Measurements from ENCODE around the gene ANKRD62.

GRCh38 chr18:12093520-12094257 is at the start of gene ANKRD62:
- TF ChIP-seq CTCF (IDR thresholded peaks at IDR 0.05; ENCODE audit: insufficient read depth, low read length, poor library complexity, severe bottlenecking) (no peak), EZH2phosphoT487 (conservative IDR thresholded peaks at IDR 0.05; ENCODE audit: low read length) (no peak)
